GM12801 (cell line): ENCODE measurements around the gene PRC1.

Source experiments
- CTCF ChIP-seq: IDR thresholded peaks from one replicate; pipeline ENCODE4 v1.5.1; 2011; ENCODE audit warnings: control low read depth; ENCODE audit not compliant: insufficient read length; ENCODE audit errors: extremely low read depth

PRC1 gene

GRCh38 chr15:90959028-90959595, 35.2 kb downstream of the PRC1 start:
- no peak for TF ChIP-seq CTCF

- no peak for TF ChIP-seq CTCF
Observed at GRCh38 chr15:90957791-90958190, 36.5 kb downstream of the PRC1 start.

- no peak for TF ChIP-seq CTCF
Observed at GRCh38 chr15:90957031-90957790, 37.1 kb downstream of the PRC1 start.

GRCh38 chr15:90956274-90957030, 37.9 kb downstream of the PRC1 start:
- TF ChIP-seq CTCF, result no peak

- no peak for TF ChIP-seq CTCF
Observed at GRCh38 chr15:90955624-90956273, 38.6 kb downstream of the PRC1 start.

GRCh38 chr15:90954712-90955623, 39.4 kb downstream of the PRC1 start, which contains the start of gene RCCD1:
RCCD1 (plus strand) TSS chr15:90954884; CDS start chr15:90956735, 1,851 bp downstream.
- no peak for TF ChIP-seq CTCF
